ENCODE data around the gene SRRM1. TPM values are rescaled to one million over a fixed set of nuclear protein-coding genes. Genes with fewer than 3 reads are reported as not detected.
A peak's percentile ranks its signal among the peaks of the same experiment; 100 is the strongest.
"Not testable (repeated sequence)": the region's sequence is repeated elsewhere in the genome, so short reads cannot be mapped to it uniquely, and the experiment has no call there.

SRRM1 gene
- total RNA-seq, 2 donors from 2014 or later: 151 to 223 TPM

GRCh38 chr1:24711329-24711728 is 68.2 kb downstream of the SRRM1 start:
- no peaks in the 10 kb centered on the region for H3K27me3 Mint-ChIP-seq
- no peaks in the 10 kb centered on the region for H3K36me3 Mint-ChIP-seq (ENCODE audit: low read depth)
- peaks cover 15% of the 10 kb centered on the region for H3K4me1 Mint-ChIP-seq
- no peaks in the 10 kb centered on the region for H3K9me3 Mint-ChIP-seq
- H3K4me3 Mint-ChIP-seq: no peak overlapping the region
- ATAC-seq (replicated peaks): no peak
- no peak overlapping the region for H3K27ac Mint-ChIP-seq

DNA sequence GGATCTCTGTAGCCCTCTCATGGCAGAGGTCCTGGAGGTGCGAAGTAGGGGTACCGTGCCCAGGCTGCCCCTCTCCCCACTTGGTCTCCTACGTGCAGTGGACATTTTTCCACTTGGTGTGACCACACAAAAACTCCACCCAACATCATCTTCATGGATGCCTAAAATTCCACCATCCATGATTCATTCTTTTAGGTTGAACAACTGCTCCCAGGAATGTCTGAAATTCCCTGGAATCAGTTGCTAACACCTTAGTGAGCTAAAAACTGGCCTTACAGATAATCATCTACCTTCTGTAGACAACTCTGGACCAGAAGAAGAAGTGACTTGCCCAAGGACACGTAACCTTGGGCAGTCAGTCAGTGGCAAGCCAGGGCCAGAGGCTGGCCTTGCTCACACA is 70.1 kb downstream of the SRRM1 start:
- Mint-ChIP-seq H3K9me3 (no peaks in the 10 kb centered on the region), H3K4me1 (peaks cover 15% of the 10 kb centered on the region), H3K36me3 (ENCODE audit: low read depth) (no peaks in the 10 kb centered on the region), H3K27me3 (no peaks in the 10 kb centered on the region), H3K4me3 (no peak overlapping the region), H3K27ac (no peak overlapping the region)
- no peak for ATAC-seq (replicated peaks)

- Mint-ChIP-seq H3K4me1 (peaks cover 15% of the 10 kb centered on the region), H3K27ac (peak overlapping the region; percentile 49), H3K4me3 (no peak overlapping the region), H3K27me3 (no peaks in the 10 kb centered on the region), H3K36me3 (ENCODE audit: low read depth) (no peaks in the 10 kb centered on the region), H3K9me3 (no peaks in the 10 kb centered on the region)
- ATAC-seq (replicated peaks): no peak
Observed at GRCh38 chr1:24713736-24714135, 70.6 kb downstream of the SRRM1 start.

- peak; percentile 90 for ATAC-seq (replicated peaks)
- Mint-ChIP-seq H3K4me3 (no peak overlapping the region), H3K4me1 (peaks cover 6% of the 10 kb centered on the region)
Observed at GRCh38 chr1:24714859-24715520, 71.9 kb downstream of the SRRM1 start.

DNA sequence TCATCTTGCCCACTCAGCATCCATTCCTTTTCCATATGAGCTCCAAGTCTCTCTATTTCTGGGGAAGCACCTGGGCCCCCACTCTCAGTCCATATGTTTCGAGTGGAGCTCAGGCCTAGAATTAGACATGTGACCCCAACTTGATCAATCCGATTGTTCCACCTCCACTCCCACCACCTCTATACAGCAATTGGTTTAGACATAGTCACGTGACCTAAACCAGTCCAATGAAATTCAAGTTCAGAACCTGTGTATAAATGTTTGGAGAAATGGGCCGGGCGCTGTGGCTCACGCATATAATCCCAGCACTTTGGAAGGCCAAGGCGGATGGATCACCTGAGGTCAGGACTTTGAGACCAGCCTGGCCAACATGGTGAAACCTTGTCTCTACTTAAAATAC is 72.6 kb downstream of the SRRM1 start:
- Mint-ChIP-seq H3K27ac (peak overlapping the region; percentile 49), H3K27me3 (no peaks in the 10 kb centered on the region), H3K36me3 (ENCODE audit: low read depth) (no peaks in the 10 kb centered on the region), H3K9me3 (no peaks in the 10 kb centered on the region), H3K4me1 (peaks cover 5% of the 10 kb centered on the region), H3K4me3 (no peak overlapping the region)
- ATAC-seq (replicated peaks): no peak

More at GRCh38 chr1:24714859-24715520, 71.9 kb downstream of the SRRM1 start:
- no peaks in the 10 kb centered on the region for H3K27me3 Mint-ChIP-seq
- H3K36me3 Mint-ChIP-seq (ENCODE audit: low read depth): no peaks in the 10 kb centered on the region
- H3K27ac Mint-ChIP-seq: peak overlapping the region; percentile 49
- H3K9me3 Mint-ChIP-seq: no peaks in the 10 kb centered on the region

- Mint-ChIP-seq H3K27ac (no peak overlapping the region), H3K4me1 (peaks cover 5% of the 10 kb centered on the region), H3K9me3 (no peaks in the 10 kb centered on the region), H3K27me3 (no peaks in the 10 kb centered on the region), H3K36me3 (ENCODE audit: low read depth) (no peaks in the 10 kb centered on the region), H3K4me3 (no peak overlapping the region)
- no peak for ATAC-seq (replicated peaks)
Observed at GRCh38 chr1:24717887-24718650, 75.0 kb downstream of the SRRM1 start.

GRCh38 chr1:24720152-24720551 is 77.0 kb downstream of the SRRM1 start:
- Mint-ChIP-seq H3K4me1 (peaks cover 5% of the 10 kb centered on the region), H3K9me3 (no peaks in the 10 kb centered on the region), H3K36me3 (ENCODE audit: low read depth) (no peaks in the 10 kb centered on the region), H3K27ac (no peak overlapping the region), H3K4me3 (no peak overlapping the region), H3K27me3 (no peaks in the 10 kb centered on the region)
- ATAC-seq (replicated peaks): no peak

DNA sequence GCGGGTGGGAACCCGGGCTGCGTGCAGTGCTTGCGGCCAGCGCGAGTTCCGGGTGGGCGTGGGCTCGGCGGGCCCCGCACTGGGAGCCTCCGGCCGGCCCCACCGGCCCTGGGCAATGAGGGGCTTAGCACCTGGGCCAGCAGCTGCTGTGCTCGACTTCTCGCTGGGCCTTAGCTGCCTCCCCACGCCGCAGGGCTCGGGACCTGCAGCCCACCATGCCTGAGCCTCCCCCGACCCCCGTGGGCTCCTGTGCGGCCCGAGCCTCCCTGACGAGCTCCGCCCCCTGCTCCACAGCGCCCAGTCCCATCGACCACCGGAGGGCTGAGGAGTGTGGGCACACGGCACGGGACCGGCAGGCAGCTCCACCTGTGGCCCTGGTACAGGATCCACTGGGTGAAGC is 78.4 kb downstream of the SRRM1 start:
- no peaks in the 10 kb centered on the region for H3K36me3 Mint-ChIP-seq (ENCODE audit: low read depth)
- H3K9me3 Mint-ChIP-seq: no peaks in the 10 kb centered on the region
- H3K4me3 Mint-ChIP-seq: no peak overlapping the region
- H3K27me3 Mint-ChIP-seq: no peaks in the 10 kb centered on the region
- no peak for ATAC-seq (replicated peaks)
- no peak overlapping the region for H3K27ac Mint-ChIP-seq
- H3K4me1 Mint-ChIP-seq: no peaks in the 10 kb centered on the region

DNA sequence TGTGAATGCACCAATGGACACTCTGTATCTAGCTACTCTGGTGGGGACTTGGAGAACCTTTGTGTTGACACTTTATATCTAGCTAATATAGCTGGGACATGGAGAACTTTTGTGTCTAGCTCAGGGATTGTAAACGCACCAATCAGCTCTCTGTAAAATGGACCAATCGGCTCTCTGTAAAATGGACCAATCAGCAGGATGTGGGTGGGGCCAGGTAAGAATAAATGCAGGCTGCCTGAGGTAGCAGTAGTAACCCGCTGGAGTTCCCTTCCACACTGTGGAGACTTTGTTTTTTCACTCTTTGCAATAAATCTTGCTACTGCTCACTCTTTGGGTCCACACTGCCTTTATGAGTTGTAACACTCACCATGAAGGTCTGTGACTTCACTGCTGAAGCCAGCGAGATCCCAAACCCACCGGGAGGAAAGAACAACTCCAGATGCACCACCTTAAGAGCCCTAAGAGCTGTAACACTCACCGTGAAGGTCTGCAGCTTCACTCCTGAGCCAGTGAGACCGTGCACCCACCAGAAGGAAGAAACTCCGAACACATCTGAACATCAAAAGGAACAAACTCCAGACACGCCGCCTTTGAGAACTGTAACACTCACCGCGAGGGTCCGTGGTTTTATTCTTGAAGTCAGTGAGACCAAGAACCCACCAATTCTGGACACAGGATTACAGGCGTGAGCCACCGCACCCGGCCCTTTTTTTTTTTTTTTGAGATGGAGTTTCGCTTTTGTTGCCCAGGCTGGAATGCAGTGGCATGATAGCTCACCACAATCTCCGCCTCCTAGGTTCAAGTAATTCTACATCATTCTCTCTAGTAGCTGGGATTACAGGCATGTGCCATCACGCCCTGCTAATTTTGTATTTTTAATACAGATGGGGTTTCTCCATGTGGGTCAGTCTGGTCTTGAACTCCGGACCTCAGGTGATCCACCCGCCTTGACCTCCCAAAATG is 79.3 kb downstream of the SRRM1 start:
- H3K4me1 Mint-ChIP-seq; H3K36me3 Mint-ChIP-seq (ENCODE audit: low read depth); H3K27me3 Mint-ChIP-seq; H3K9me3 Mint-ChIP-seq: not testable (repeated sequence)
- Mint-ChIP-seq H3K27ac (peak overlapping the region; percentile 25), H3K4me3 (peak overlapping the region; percentile 65)
- ATAC-seq (replicated peaks): peak; percentile 50

Other genes with a start within 250 kb of the SRRM1 start
- gene STPG1, start 229.5 kb upstream of the SRRM1 start, total RNA-seq: 1 to 10 TPM; 6.5 to 7.0 TPM
- 10 to 100 TPM; 30.0 to 38.5 TPM for gene NIPAL3, start 227.5 kb upstream of the SRRM1 start, total RNA-seq
- 10 to 100 TPM; 38.6 to 54.6 TPM for gene RCAN3, start 140.5 kb upstream of the SRRM1 start, total RNA-seq
- gene NCMAP, start 87.2 kb upstream of the SRRM1 start, total RNA-seq: not detected
- gene CLIC4, start 102.1 kb downstream of the SRRM1 start, total RNA-seq: 10 to 100 TPM in 1 of 2 donors, 1 to 10 TPM in 1; 8.9 to 13.8 TPM

All from activated T-helper 17 cell treated with anti-CD3 and anti-CD28 coated beads, Interleukin-2, amount 50 U/mL, for 72 hours (primary cell).